Stimulated activated naive CD8-positive, alpha-beta T cell treated with anti-CD3 and anti-CD28 coated beads, Interleukin-15, Interleukin-2, amounts not matched to agents 100 ng/mL and 50 ng/mL, for 24 hours (primary cell): ENCODE measurements around the gene F11R.
"Not testable (repeated sequence)": the region's sequence is repeated elsewhere in the genome, so short reads cannot be mapped to it uniquely, and the experiment has no call there.

Source experiments
- H3K27ac Mint-ChIP-seq: one replicate; pipeline ENCODE4 v1.8.0; 2021; ENCODE audit warnings: mild to moderate bottlenecking, mixed read lengths
- H3K27me3 Mint-ChIP-seq: one replicate; pipeline ENCODE4 v1.8.0; 2021; ENCODE audit warnings: mixed read lengths
- H3K36me3 Mint-ChIP-seq: one replicate; pipeline ENCODE4 v1.8.0; 2021; ENCODE audit warnings: low read depth, mixed read lengths
- H3K4me1 Mint-ChIP-seq: one replicate; pipeline ENCODE4 v1.8.0; 2021; ENCODE audit warnings: low read depth, mixed read lengths
- H3K4me3 Mint-ChIP-seq: one replicate; pipeline ENCODE4 v1.8.0; 2021; ENCODE audit warnings: mild to moderate bottlenecking, mixed read lengths
- H3K9me3 Mint-ChIP-seq: one replicate; pipeline ENCODE4 v1.8.0; 2021; ENCODE audit warnings: mixed read lengths

F11R gene

DNA sequence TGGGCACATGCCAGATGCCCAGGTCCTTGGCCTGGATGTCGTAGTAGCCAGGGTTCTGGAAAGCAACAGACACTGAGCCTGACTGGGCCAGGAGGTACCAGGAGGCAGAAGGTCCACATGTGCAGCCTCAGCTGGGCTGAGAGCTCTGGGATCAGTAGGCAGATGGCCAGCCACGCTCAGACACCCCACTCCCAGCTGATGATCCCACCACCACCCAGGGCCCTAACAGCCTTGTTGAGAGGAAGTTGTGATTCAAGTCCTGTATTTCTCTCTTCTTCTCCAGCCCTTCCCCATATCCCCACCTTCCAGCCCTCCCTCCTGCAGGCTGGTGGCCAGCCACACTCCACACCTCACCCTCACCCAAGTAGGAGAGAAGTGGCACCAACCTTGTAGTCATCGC is 70.3 kb downstream of the F11R start:
- H3K9me3 Mint-ChIP-seq = no peaks in the 10 kb centered on the region
- H3K36me3 Mint-ChIP-seq = no peaks in the 10 kb centered on the region
- peaks cover 4% of the 10 kb centered on the region for H3K4me1 Mint-ChIP-seq
- H3K27me3 Mint-ChIP-seq = no peaks in the 10 kb centered on the region
- no peak overlapping the region for H3K4me3 Mint-ChIP-seq
- no peak overlapping the region for H3K27ac Mint-ChIP-seq

DNA sequence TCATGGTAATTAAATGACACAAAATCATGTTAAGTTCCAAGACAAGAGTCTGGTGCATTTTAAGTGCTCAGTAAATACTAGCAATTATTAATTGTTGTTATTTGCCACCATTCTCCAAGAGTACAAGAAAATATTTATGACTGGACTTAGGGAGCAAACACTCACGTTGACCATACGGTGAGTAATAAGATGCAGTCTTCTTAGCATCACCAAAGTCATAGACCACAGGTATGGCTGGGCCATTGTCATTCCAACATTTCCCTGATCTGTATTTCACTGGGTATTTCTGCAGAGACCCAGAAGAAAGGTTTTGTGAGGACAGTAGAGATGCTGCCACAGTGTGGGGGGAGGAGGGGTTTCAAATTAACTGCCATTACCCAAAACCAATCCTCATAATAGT is 71.1 kb downstream of the F11R start:
- peaks cover 4% of the 10 kb centered on the region for H3K4me1 Mint-ChIP-seq
- H3K27ac Mint-ChIP-seq = no peak overlapping the region
- no peaks in the 10 kb centered on the region for H3K9me3 Mint-ChIP-seq
- H3K36me3 Mint-ChIP-seq = no peaks in the 10 kb centered on the region
- no peak overlapping the region for H3K4me3 Mint-ChIP-seq
- H3K27me3 Mint-ChIP-seq = no peaks in the 10 kb centered on the region

DNA sequence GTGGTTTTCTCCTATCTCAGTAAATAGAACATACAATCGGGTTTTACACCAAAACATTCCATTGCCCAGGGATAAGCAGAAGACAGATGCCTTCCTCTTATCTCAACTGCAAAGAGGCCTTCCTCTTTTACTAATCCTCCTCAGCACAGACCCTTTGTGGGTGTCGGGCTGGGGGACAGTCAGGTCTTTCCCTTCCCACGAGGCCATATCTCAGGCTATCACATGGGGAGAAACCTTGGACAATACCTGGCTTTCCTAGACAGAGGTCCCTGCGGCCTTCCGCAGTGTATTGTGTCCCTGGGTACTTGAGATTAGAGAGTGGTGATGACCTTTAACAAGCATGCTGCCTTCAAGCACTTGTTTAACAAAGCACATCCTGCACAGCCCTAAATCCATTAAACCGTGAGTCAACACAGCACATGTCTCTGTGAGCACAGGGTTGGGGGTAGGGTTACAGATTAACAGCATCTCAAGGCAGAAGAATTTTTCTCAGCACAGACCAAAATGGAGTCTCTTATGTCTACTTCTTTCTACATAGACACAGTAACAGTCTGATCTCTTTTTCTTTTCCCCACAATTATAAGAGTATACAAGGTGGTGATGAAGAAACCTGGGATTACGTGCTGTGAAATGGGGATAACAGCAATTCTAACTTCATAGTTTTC is 71.6 kb downstream of the F11R start:
- H3K36me3 Mint-ChIP-seq, H3K27ac Mint-ChIP-seq, H3K27me3 Mint-ChIP-seq, H3K9me3 Mint-ChIP-seq, H3K4me1 Mint-ChIP-seq, H3K4me3 Mint-ChIP-seq: not testable (repeated sequence)

DNA sequence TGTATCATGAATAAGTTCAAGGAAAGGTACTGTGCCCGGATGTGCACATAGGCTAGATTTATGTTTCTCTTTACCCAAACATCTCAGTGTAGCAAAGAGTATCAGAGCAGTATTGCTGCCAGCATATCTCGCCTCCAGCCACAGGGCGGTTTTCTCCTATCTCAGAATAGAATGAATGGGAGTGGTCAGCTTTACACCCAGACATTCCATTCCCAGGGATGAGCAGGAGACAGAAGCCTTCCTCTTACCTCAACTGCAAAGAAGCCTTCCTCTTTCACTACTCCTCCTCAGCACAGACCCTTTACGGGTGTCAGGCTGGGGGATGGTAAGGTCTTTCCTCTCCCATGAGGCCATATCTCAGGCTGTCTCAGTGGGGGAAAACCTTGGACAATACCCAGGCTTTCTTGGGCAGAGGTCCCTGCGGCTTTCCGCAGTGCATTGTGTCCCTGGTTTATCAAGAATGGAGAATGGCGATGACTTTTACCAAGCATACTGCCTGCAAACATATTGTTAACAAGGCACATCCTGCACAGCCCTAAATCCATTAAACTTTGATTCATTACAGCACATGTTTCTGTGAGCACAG is 73.7 kb downstream of the F11R start:
- H3K27me3 Mint-ChIP-seq, H3K36me3 Mint-ChIP-seq, H3K4me1 Mint-ChIP-seq, H3K4me3 Mint-ChIP-seq, H3K9me3 Mint-ChIP-seq, H3K27ac Mint-ChIP-seq: not testable (repeated sequence)

DNA sequence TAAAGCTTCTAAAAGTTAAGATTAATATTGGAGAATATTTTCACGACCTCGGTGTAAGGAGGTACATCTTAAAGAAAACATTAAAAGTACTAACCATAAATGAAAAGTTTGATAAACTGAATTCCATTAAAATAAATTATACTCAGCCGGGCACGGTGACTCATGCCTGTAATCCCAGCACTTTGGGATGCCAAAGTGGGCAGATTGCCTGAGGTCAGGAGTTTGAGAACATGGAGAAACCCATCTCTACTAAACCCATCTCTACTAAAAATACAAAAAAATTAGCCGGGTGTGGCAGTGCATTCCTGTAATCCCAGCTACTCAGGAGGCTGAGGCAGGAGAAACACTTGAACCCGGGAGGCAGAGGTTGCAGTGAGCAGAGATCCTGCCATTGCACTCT is 75.1 kb downstream of the F11R start:
- not testable (repeated sequence) for H3K4me3 Mint-ChIP-seq, H3K9me3 Mint-ChIP-seq, H3K27me3 Mint-ChIP-seq

More for the DNA sequence above, 75.1 kb downstream of the F11R start:
- not testable (repeated sequence) for H3K27ac Mint-ChIP-seq, H3K36me3 Mint-ChIP-seq, H3K4me1 Mint-ChIP-seq
